Lower leg skin (tissue), 4 donors: ENCODE results near the gene C17orf50. TPM values are rescaled to one million over a fixed set of nuclear protein-coding genes. Genes with fewer than 3 reads are reported as not detected.

ENCODE experiments used
- DNase-seq, 2 donors: peaks; one replicate each; pipeline ENCODE4 v3.0.0-alpha.2; 2019; ENCODE audit warnings: low spot score in 2 of 2
- H3K4me3 ChIP-seq: fragments of 200-600 bp; sonication (generic); 2 replicates; pipeline ENCODE4 v1.5.1; 2017; ENCODE audit warnings: mild to moderate bottlenecking, low read depth; ENCODE audit not compliant: poor library complexity, severe bottlenecking
- CTCF ChIP-seq, 3 donors: fragments of 450-650 bp; IDR thresholded peaks; one replicate each; pipeline ENCODE4 v1.5.1; 2016; ENCODE audit warnings: antibody characterized with exemption in 3 of 3, mild to moderate bottlenecking in 3 of 3, moderate library complexity in 2 of 3
- POLR2A ChIP-seq, 2 donors: fragments of 450-650 bp; IDR thresholded peaks; one replicate each; pipeline ENCODE4 v1.6.1; 2016 to 2017; ENCODE audit warnings: antibody characterized with exemption in 2 of 2, mild to moderate bottlenecking in 1 of 2, moderate library complexity in 1 of 2
- WGBS, 2 donors: methylation state at CpG; one replicate each; pipeline ENCODE4 v1.1.5; 2018; 5-methylcytosine and 5-hydroxymethylcytosine counted together
- intact Hi-C: fragments of 100-400 bp; cut with DNase I; formaldehyde crosslinking; loops from one replicate; pipeline ENCODE4 v1.15.0; 2023; ENCODE audit warnings: low total_unique reads
- total RNA-seq, 4 donors: library from RNA; depleted of rRNA; stranded (reverse); fragments of >200 nt; gene quantifications; one replicate each; pipeline ENCODE4 v1.1.0, GENCODE V29; 2016

The C17orf50 gene
- not detected for total RNA-seq

GRCh38 chr17:35760587-35760986 lies at the start of gene C17orf50:
C17orf50 (plus strand) TSS chr17:35760887; CDS start chr17:35760942, 55 bp downstream.
- TF ChIP-seq CTCF (IDR thresholded peaks at IDR 0.05): no peak
- no peak for TF ChIP-seq POLR2A (IDR thresholded peaks at IDR 0.05)
- H3K4me3 ChIP-seq: no peak within 1 kb of the TSS
- intact Hi-C loops: no loop called here
- no peak for DNase-seq
- 64 to 95% methylated on average over 1 of the region's 1 CpG for WGBS, 2 donors

GRCh38 chr17:35710950-35711349 lies 49.7 kb upstream of the C17orf50 start:
- WGBS, 2 donors: 92 to 95% methylated on average over 2 of the region's 2 CpGs
- no peak overlapping the region for H3K4me3 ChIP-seq
- TF ChIP-seq POLR2A (IDR thresholded peaks at IDR 0.05) (no peak), CTCF (IDR thresholded peaks at IDR 0.05) (no peak)
- no peak for DNase-seq
- intact Hi-C loops: no loop called here

- no peak overlapping the region for H3K4me3 ChIP-seq
- intact Hi-C loops: no loop called here
- 43 to 45% methylated on average over 7 of the region's 7 CpGs for WGBS, 2 donors
- no peak for TF ChIP-seq CTCF (IDR thresholded peaks at IDR 0.05)
- TF ChIP-seq POLR2A (IDR thresholded peaks at IDR 0.05): no peak
- DNase-seq: no peak
These were observed 47.5 kb upstream of the C17orf50 start for GRCh38 chr17:35713069-35713728.

DNA sequence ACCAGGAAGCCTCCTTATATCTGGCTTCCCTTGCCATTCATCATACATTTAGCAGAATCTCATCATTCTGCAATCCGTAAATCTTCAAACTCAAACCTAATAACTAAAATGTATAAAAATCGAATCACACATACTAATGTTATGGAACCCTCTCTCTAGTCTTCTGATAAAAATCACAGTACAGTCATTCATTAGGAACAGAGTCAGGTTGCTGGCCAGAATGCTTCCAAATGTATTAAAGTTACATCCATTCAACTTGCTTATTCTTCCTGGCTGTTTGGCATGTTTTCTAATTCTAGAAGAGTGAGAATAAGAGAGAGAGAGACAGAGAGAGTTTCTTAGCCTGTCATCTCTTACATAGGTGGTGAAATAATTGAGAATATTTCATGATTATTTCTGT lies 45.7 kb upstream of the C17orf50 start:
- WGBS, 2 donors: 89 to 91% methylated on average over 2 of the region's 2 CpGs
- TF ChIP-seq POLR2A (IDR thresholded peaks at IDR 0.05) (no peak), CTCF (IDR thresholded peaks at IDR 0.05) (no peak)

DNA sequence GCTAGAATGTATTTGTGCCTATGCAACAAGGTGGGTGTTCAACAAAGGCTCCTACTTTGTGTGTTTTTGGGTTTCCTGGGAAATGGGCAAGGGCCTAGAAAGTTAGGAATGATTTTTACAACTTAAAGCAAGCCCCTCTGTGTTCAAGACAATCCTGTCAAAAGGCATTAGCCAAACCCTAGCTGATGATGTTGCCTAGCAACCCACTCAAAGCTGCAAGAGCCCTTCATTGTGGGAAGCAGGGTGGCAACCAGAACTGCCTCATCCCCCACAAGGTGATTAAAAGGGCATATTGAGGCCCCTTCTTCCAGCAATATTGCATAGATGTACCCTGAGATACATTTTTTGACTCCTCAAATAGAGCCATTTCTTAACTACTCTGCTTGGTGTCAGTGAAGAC lies 45.3 kb upstream of the C17orf50 start:
- intact Hi-C loops: no loop called here
- TF ChIP-seq POLR2A (IDR thresholded peaks at IDR 0.05) (no peak), CTCF (IDR thresholded peaks at IDR 0.05) (no peak)
- DNase-seq: peak in 1 of 2 donors; percentile 49
- no peak overlapping the region for H3K4me3 ChIP-seq

More for the DNA sequence above, 45.7 kb upstream of the C17orf50 start:
- no peak for DNase-seq
- H3K4me3 ChIP-seq: no peak overlapping the region
- intact Hi-C loops: no loop called here

- no peak overlapping the region for H3K4me3 ChIP-seq
- no peak for TF ChIP-seq CTCF (IDR thresholded peaks at IDR 0.05)
- no peak for TF ChIP-seq POLR2A (IDR thresholded peaks at IDR 0.05)
- no peak for DNase-seq
- intact Hi-C loops: no loop called here
- WGBS, 2 donors: 84 to 85% methylated on average over 3 of the region's 3 CpGs
These were observed 44.5 kb upstream of the C17orf50 start for GRCh38 chr17:35716173-35716572.
